ENCODE measurements around the gene CALR3.
"Not testable (repeated sequence)": the region's sequence is repeated elsewhere in the genome, so short reads cannot be mapped to it uniquely, and the experiment has no call there.

CALR3 gene

GRCh38 chr19:16482745-16483144, 13.2 kb downstream of the CALR3 start:
- no peak for DNase-seq

- DNase-seq, result no peak
Observed at GRCh38 chr19:16477311-16477710, 18.7 kb downstream of the CALR3 start.

- DNase-seq, result no peak
Observed at GRCh38 chr19:16476401-16476800, 19.6 kb downstream of the CALR3 start.

DNA sequence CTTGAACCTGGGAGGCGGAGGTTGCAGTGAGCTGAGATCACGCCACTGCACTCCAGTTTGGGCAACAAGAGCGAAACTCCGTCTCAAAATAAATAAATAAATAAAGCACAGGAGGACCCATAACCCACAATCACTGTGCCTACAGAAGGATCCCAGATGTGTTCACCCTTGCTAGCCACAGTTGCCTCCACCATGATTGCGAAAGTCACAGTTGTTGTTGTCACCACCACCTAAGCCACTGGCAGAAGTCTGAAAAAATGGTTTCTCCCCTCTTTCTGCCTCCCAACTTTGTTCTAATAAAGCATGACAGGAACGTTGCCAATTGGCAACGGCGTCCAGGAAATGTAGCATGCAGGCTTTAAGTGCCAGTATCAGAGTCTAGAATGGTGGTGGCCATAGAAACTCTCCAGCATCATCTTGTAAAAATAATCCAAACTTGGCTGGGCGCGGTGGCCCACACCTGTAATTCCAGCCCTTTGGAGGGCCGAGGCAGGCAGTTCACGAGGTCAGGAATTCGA, 22.0 kb downstream of the CALR3 start:
- DNase-seq, result no peak

DNA sequence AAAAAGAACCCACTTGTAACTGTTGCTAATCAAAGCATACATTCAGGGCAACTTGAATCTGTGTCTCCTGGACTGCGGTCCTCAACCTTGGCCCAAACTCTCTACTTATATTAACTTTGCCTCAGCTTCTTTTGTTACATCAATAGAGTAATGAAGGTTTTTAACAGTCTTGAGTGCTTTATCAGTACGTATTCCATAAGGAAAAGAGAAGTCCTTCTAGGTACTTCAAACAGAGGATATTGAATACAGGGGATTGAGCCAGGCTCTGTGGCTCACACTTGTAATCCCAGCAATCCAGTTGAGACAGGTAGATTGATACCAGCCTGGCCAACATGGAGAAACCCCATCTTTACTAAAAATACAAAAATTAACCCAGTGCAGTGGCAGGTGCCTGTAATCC, 23.0 kb downstream of the CALR3 start:
- no peak for DNase-seq

- not testable (repeated sequence) for DNase-seq
Observed at GRCh38 chr19:16472559-16472899, 23.4 kb downstream of the CALR3 start.

GRCh38 chr19:16470911-16471811, 24.8 kb downstream of the CALR3 start:
- DNase-seq, result no peak

GRCh38 chr19:16470541-16470910, 25.4 kb downstream of the CALR3 start:
- no peak for DNase-seq

- no peak for DNase-seq
Observed at GRCh38 chr19:16467581-16467980, 28.4 kb downstream of the CALR3 start.

DNA sequence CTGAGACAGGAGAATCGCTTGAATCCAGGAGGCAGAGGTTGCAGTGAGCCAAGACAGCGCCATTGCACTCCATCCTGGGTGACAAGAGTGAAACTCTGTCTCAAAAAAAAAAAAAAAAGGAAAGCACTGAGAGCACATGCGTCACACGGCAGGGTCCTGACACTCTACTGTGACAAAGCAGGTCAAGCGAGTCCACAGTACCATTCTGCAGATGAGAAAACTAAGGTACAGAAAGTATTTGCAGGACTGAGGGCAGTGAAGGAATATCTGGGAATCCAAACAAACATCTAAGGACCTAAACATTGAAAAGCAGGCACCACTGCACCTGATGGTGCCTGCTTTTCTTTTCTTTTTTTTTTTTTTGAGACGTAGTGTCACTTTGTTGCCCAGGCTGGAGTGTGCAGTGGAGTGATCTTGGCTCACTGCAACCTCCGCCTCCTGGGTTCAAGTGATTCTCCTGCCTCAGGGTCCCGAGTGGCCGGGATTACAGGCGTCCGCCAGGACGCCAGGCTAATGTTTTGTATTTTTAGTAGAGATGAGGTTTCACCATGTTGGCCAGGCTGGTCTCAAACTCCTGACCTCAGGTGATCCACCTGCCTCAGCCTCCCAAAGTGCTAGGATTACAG, 29.1 kb downstream of the CALR3 start:
- DNase-seq, result not testable (repeated sequence)

DNA sequence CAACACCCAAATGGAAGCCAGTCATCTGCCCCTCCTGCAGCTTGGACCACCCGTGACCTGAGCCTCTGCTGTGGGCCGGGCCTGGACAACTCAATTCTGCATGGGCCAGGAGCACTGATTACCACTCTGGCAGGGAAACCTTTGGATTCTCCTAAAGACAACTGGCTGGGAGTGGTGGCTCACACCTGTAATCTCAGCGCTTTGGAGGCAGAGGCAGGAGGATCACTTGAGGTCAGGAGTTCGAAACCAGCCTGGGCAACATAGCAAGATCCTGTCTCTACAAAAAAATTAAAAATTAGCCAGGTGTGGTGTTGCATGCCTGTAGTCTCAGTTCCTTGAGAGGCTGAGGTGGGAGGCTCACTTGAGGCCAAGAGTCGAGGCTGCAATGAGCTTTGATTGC, 30.7 kb downstream of the CALR3 start:
- no peak for DNase-seq

DNA sequence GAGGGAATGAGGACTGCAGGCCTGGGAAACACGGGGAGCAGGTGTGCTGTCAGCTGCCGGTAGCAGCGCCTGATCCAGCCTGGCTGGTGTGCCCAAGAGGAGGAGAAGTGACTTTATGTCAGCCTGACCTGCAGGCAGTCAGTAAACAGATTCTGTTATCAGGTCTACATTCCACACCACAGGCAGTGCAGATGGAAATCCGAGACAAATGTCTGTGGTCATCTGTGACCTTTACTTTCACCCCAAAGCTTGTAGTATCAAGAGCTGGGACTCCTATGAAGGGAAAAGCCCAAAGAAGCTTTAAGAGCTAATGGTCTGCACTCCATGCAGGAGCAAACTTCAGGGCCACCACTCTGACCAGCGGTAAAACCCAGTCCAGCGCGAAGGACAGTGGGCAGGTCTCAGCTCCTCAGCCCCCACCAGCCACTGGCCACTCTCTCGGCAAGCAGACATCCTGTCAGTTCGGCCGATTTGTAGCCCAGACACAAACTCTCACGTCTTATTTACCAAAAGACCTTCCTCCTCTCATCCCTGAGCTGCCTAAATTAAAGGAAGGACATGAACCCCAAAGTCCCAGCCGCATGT, 31.9 kb downstream of the CALR3 start:
- DNase-seq, result no peak

DNA sequence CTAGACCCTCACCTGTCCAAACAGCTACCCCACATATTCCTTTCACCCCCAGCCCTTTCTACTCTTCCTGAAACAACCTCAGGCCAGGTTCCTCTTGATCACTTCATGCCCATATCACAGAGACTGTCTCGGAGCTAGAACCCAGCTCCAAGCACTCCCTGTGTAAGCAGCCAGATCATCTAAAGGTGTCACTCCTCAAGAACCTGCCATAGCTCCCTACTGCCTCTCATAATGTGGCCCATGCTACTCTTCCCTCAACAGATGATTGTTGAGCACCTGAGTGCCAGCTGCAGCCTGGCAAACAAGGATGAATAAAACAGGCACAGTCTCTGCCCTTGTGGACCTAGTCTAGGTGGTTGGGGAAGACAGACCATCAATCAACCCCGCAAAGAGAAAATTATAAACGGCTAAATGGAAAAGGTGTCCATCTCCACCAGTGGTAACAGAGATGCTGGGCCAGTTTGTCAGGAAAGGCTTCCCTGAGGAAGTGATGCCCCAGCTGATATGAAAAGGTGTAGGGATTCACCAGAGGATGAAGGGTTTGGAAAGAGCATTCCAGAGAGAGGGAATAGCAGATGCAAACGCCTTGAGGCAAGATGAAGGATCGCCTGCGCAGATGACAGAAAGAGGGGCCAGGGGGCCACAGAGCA, 32.5 kb downstream of the CALR3 start:
- DNase-seq, result no peak

- DNase-seq, result no peak
Observed at GRCh38 chr19:16462757-16463250, 33.2 kb downstream of the CALR3 start.

- no peak for DNase-seq
Observed at GRCh38 chr19:16461630-16462051, 34.3 kb downstream of the CALR3 start.

- DNase-seq, result no peak
Observed at GRCh38 chr19:16460454-16460853, 35.5 kb downstream of the CALR3 start.

DNA sequence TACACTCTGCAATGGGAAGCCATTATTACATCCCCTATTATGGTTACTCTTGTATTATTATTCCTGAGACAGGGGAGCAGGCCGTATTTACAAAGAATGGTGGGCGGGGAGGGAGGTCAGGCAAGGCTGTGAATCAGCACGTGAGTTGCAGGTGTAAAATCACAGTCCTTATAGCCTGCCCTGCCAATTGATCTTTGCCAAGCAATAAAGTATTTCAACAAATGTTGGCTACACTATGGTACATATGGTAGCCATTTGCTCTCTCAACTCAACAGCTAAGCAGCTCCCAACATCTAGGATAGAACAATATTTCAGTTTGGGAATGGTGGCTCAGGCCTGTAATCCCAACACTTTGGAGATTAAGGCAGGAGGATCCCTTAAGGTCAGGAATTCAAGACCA, 36.3 kb downstream of the CALR3 start:
- DNase-seq, result no peak

DNA sequence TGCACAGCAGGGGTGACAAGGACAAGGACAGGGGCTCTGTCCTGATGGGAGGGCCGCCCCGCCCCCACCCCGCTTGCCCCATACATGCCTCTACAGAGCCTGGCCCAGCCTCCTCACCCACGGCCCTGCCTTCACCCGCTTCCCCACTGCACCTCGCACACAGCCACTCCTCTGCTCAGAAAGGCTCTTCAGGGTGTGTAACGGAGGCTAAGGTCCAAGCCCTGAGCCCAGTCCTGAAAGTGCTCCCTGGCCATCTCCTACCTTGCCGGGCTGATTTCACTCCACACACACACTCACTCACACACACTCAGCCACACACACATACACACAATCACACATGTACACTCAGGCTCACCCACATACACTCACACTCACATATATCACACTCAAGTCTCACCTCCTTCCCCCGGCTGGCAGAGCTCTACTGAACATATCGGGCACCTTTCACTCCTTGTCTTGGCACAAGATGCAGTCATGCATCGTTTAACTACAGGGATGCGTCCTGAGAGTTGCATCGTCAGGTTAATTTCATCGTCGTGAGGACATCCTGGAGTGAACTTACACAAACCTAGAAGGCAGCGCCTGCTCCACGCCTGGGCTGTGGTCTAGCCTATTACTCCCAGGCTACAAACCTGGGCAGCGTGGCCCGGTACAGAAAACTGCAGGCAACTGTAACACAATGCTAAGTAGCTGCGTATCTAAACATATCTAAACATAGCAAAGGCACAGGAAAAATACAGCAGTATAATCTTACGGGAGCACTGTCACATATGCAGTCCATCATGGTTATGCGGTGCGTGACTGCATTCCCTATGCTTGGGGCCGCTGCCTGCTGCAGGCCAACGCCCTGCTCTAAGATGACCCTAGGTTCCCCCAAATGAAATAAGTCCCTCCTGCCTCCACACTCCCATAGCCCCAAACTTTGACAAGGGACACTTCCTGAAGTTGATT, 37.3 kb downstream of the CALR3 start:
- DNase-seq, result no peak

GRCh38 chr19:16457954-16458331, 38.0 kb downstream of the CALR3 start:
- DNase-seq, result no peak

DNA sequence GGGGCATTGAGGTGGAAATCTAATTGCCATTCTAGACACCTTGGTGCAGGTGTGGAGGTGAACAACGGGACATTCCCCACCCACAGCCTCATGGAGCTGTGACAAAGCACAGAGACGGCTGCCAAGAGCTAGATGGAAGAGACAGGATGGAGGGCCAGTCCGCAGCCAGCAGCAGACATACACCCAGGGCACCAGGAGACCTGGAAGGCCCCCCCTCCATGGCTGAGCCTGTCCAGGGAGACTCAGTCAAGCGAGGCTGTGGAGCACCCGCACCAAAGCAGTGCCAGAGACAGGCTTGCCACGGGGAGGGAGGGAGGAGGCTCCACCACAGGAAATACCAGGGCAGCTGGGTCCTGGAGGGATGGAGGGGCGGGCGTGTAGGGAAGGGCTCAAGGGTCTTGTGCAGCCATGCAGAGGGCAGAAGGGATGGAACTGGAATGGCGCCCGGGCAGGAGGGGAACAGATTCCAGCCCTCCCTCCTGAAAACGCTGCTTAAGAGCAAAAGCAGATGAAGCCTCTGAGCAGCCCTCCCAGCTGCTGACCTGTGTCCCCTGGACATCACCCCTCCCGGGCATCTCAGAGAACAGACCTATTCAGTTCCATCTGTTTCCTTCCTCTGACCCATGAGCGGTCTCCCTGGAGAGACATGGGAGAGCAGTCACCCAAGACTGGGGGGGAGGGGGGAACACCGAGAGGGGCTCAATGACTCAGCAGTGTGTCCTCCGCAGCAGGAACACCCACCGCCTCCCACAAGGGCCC, 38.6 kb downstream of the CALR3 start:
- DNase-seq, result peak; percentile 38

- DNase-seq, result no peak
Observed at GRCh38 chr19:16456652-16457194, 39.2 kb downstream of the CALR3 start.

Data from NCI-H1092 (cell line).